Stimulated activated CD8-positive, alpha-beta memory T cell treated with anti-CD3 and anti-CD28 coated beads, Interleukin-7, amount 100 ng/mL, for 48 hours (primary cell): ENCODE measurements around the gene ABCG5.

ENCODE experiments used
- DNase-seq, 2 donors: peaks; one replicate each; pipeline ENCODE4 v3.0.0-alpha.2; 2020; ENCODE audit warnings: low read depth in 1 of 2; ENCODE audit errors: extremely low read depth in 1 of 2

ABCG5 gene

GRCh38 chr2:43842866-43843226, 4.2 kb upstream of the ABCG5 start:
- no peak for DNase-seq

DNA sequence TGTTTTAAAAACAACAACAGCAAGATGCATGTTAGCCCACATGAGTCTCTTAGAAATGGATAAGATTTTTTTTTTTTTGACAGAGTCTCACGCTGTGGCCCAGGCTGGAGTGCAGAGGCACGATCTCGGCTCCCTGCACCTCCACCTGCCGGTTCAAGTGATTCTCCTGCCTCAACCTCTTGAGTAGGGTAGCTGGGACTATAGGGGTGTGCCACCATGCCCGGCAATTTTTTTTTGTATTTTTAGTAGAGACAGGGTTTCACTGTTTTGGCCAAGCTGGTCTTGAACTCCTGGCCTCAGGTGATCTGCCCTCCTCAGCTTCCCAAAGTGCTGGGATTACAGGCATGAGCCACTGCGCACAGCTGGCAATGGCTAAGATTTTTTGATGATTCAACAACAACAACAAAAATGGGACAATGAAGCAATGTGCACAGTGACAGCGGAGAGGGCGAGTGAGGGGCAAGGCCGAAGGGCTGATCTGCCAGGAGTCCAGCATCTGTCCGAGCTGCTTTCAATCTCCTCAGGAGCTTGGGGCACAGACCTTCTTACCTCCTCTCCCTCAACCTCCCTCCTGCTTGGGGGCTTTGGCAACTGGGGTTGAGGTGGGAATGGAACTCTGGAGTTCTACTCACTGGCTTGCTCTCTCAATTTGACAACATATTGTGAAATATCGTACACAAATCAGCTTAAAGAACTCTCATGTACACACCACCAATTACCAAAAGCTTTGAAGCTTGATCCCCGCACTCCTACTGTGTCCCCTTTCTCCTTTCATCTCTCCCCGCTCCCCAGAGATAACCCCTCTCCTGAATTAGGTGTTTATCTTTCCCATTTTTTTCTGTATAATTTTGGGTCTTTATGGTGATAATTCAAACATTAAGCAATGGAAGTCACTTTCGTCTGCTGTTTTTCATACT, 3.6 kb upstream of the ABCG5 start:
- DNase-seq = no peak

DNA sequence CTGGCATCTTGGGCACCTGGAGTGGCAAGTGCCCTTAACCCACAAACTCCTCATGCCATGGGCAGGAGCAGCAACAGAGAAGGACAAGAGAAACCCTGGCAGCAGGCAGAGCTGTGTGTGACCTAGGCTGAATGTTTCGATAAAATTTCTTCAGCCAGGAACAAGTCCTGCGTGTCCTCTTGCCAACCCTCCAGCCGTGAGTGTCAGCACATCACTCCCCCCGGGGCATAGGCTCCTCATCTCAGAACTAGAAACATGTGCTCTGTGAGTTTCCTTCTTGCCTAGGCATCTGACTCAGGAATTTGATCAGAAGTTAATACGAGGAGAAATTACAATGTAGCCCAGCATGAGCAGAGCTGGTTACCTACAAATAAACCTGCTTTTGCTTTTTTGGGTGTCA, 2.3 kb upstream of the ABCG5 start:
- DNase-seq = no peak

DNA sequence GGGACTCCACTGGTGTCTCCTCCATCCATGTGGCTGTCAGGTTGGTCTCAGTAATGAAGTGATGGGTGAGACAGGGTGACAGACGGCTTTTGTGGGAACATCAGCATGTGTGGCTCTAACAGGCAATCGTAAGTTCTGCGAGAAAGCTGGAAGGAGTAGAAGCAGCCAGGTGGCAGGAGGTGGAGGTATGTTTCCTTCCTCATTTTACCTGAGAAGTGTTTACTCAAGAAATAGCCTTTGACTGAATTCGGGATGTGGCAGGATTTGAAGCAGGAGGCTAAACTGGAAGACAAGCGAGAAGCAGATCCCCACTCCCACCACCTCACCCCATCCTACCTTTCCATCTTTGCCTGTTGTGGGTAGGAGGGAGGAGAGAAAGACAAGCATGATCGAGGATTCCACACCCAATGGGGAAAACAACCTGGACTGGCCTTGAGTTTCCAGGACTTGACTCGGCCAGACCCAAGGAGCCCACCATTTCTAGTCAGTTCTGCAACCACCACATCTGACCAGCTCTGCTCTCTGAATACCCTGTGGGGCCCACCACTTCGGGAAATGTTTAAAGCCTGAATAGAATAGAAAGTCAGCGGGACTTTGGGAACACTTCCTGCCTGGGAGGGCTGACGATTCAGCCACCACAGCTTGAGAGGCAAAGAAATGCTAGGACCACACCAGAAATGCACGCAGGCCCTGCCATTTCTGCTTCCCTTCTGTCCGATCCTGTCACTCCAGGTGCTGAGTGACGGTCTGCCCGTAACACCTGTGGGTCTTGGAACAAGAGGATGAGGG, 1.3 kb upstream of the ABCG5 start:
- DNase-seq = no peak

DNA sequence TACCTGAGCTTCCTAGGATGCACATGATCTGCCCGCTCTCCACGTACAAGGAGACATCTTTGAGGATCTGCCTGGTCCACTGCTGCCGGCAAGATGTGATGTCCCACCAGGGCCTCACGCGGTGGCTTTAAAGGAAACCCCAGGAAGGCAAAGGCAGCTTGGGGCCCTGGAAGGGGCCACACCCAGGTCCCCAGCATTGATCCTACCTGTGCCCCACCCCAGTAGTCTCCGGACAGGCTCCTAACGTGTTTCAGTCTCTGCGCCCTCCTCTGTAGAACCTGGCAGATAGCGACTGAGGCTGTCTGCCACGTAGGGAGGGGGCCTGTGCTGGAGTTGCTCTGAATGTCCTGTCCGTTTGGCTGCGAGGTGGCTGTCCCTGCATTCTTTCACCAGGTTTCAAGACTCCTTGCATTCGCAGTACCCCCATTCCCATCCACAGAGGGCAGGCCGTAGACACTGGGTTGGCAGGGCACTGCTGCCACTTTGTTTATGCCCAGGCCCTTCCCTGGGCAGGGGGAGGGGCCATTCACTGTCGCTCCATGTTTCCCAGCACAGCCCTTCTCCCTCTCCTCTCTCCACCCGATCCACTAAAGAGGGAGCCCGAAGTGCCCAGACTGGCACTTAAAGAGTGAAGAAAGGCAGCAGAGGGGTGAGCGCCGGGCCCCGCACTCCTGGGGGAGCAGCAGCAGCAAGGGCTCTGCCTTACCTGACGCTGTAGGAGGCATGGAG, 644 bp downstream of the ABCG5 start:
- DNase-seq = no peak

DNA sequence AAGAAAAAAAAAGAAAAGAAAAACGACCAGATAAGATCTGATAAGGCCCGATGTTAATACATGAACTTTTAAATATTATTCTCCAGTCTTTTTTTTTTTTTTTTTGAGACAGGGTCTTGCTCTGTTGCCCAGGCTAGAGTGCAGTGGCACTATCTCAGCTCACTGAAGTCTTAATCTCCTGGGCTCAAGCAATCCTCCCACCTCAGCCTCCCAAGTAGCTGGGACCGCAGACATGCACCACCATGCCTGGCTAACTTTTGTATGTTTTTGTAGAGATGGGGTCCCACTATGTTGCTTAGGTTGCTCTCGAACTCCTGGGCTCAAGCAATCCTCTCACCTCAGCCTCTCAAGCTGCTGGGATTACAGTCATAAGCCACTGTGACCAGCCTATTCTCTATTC, 1.6 kb downstream of the ABCG5 start:
- no peak for DNase-seq

DNA sequence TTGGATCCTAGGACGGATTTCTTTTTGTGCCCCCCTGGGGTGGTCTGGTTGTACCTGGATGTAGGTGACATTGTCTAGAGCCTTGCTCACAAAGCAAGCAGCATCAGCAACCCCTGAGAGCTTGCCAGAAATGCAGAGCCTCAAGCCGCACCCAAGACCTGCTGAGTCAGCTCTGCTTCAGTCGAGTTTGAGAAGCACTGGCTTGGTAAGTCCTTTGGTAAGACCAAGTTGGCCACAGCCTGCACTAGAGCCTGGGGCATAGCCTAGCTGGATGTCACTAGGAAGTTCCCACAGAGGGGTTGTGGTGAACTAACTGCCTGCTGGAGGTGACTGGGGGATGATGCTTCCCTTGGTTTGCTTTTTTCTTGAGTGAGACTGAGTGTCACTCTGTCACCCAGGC, 6.2 kb downstream of the ABCG5 start:
- no peak for DNase-seq

GRCh38 chr2:43831543-43832294, 6.9 kb downstream of the ABCG5 start:
- DNase-seq = no peak

GRCh38 chr2:43826305-43827250, 12.1 kb downstream of the ABCG5 start:
- no peak for DNase-seq

DNA sequence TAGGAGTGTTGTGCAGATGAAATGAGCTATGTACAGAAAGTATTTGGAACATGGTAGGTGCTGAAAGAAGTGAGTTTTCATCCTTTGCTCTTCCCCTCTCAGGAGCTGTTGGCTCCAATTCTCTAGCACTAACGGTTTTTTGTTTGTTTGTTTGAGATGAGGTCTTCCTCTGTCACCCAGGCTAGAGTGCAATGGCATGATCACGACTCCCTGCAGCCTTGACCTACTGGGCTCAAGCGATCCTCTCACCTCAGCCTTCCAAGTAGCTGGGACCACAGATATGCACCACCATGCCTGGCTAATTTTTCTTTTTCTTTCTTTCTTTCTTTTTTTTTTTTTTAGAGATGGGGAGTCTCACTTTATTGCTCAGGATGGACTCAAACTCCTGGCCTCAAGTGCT, 12.8 kb downstream of the ABCG5 start:
- no peak for DNase-seq

DNA sequence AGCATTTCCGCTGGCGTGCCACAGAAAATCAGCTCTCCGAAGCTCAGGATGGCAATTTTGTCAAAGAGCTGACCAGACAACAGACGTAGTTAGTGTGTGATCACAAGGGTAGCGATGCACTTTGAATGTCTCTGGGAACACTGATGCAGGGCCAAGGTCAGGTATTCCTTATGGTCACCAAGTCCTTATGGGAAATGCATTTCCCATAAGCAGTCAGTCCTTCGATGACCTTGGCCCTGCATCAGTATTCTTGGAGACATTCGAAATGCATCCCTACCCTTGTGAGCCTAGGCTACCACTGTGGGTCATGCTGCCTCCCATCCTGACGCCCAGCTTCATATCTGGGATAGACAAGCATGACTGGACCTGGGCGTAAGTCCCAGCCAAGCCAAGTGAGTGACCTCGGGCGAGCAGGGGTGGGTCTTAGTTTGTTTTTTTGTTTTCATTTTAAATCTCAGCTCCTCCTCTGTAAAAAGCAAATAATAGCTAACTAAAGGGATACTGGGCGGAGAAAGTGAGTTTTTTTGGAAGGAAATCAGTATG, 13.6 kb downstream of the ABCG5 start:
- no peak for DNase-seq

DNA sequence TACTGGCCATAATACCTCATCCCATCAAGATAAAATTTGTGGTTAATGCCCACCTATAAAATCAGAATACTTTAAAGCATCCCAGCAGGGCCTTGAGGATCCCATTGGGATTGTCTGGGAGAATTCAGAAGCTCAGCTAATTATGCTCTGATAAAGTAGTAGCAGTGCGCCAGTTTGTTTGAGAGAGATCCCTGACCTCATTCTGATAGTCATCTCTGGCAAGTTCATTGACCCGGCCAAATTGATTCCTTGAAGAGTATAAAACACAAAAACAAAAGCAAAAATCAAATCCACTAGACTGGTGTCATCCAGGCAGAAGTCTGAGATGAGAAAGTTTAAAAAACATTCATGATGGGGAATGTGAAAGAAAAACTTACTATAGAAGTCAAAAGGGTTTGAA, 14.1 kb downstream of the ABCG5 start:
- no peak for DNase-seq

- DNase-seq = no peak
These were observed 14.9 kb downstream of the ABCG5 start for GRCh38 chr2:43823751-43824150.

GRCh38 chr2:43822839-43823238, 15.8 kb downstream of the ABCG5 start:
- DNase-seq = no peak

DNA sequence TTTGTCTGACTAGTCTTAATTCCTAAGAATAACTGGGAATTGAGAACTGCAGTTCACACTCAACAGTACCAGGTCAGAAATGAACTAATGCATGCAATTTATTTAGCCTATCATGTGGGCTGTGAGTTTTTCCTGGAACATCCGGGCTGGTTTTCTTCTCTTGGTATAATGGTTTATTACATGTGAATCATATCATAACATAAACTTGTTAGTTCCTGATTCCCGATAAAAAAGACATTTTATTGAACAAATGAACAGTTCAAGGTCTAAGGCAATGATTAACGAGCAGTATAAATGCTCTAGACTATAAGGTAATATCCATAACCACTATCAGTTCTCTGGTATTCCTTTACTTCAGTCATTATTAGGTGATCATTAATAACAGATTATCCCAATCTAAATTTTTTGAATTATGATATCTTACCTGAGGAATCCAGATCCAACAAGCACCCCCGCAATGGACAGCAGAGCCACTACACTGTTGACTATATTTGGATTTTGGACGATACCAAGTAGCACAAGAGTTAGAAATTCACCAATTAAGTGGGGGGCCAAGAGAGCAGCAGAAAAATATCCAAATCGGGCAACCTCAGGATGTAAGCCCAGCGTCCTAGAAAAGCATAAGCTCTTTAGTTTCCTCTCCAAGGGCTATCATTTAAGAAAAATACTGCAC, 19.0 kb downstream of the ABCG5 start:
- DNase-seq = no peak

- DNase-seq = peak in 1 of 2 donors; percentile 12
These were observed 19.9 kb downstream of the ABCG5 start for GRCh38 chr2:43818761-43819160.

- DNase-seq = no peak
These were observed 23.9 kb downstream of the ABCG5 start for GRCh38 chr2:43814711-43815110.

- no peak for DNase-seq
These were observed 25.7 kb downstream of the ABCG5 start for GRCh38 chr2:43812947-43813346.

GRCh38 chr2:43812006-43812405, 26.6 kb downstream of the ABCG5 start:
- no peak for DNase-seq
